T-helper 2 cell treated with Interferon-gamma antibody and Interleukin-4, amounts not matched to agents 100 ng/mL and 5 ng/mL, for 36 hours (primary cell): ENCODE measurements around the gene MRPS34. TPM values are rescaled to one million over a fixed set of nuclear protein-coding genes. Genes with fewer than 3 reads are reported as not detected.
"Not testable (repeated sequence)": the region's sequence is repeated elsewhere in the genome, so short reads cannot be mapped to it uniquely, and the experiment has no call there.

ENCODE experiments used
- intact Hi-C: fragments of 100-400 bp; cut with micrococcal nuclease; formaldehyde crosslinking; loops from one replicate; pipeline ENCODE4 v1.15.1; 2023
- total RNA-seq: library from RNA; stranded (reverse); gene quantifications from 2 replicates; pipeline ENCODE4 v1.2.3, GENCODE V29; 2022

Gene MRPS34
- total RNA-seq, 1 donor from 2014 or later: 131 TPM

DNA sequence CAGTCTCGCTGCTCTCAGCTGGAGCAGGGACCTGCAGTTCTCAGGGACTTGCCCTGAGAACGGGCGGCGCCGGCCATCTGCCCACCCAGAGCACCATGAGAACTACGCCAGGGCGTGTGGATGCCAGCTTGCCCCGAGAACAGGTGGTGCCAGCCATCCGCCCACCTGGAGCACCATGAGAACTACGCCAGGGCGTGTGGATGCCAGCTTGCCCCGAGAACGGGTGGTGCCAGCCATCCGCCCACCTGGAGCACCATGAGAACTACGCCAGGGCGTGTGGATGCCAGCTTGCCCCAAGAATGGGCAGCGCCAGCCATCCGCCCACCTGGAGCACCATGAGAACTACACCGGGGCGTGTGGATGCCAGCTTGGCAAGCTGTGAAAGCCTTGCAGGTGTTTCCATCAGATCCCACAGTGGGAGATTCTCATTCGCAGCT is 40.4 kb downstream of the MRPS34 start:
- intact Hi-C loops: not testable (repeated sequence)

DNA sequence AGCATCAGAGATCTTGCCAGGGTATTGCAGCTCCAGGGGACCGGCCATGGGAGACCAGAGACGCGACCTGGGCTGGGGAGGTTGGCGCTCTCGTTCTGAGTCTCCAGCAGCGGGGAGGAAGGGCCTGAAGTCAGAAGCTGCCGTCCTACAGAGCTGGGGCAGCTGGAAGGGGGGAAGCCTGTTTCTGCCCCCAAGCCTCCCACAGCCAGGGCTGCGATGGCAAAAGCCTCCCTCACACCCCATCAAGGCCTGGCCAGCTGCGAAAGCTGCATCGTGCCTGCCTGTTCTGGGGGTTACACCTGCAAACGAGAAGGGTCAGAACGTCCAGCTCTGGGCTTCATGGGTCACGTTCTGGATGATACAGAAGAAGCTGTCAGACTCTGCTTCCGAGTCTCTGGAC is 40.9 kb downstream of the MRPS34 start:
- intact Hi-C loops: no loop called here

DNA sequence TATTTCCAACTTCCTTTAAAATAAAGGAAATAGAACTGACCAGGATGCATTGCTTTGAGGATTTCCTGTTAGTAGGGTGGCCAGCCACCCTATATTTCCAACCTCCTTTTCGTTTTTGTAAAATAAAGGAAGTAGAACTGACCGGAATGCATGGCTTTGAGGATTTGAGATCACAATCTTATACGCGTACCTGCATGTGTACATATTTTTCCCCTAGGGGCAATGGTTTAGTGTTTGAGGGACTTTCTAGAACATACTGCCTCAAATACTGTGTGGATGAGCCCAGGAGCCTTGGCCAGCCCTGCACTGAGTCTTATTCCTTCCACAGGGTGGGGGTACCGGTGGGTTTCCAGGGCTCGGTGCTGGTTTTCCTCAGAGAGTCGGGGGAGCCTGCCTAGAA is 41.3 kb downstream of the MRPS34 start:
- intact Hi-C loops: no loop called here

DNA sequence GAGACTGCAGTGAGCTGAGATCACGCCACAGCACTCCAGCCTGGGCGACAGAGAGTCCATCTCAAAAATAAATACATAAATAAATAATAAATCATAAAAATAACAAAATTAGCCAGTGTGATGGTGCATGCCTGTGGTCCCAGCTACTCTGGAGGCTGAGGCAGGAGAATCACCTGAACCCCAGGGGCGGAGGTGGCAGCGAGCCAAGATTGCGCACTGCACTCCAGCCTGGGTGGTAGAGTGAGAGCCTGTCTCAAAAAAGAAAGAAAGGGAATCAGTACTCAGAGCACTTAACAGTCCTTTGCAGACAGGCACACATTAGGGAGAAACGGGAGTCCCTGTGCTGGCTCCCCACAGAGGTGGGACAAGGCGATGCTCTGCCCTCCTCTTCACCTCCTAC is 41.9 kb downstream of the MRPS34 start:
- intact Hi-C loops: no loop called here

DNA sequence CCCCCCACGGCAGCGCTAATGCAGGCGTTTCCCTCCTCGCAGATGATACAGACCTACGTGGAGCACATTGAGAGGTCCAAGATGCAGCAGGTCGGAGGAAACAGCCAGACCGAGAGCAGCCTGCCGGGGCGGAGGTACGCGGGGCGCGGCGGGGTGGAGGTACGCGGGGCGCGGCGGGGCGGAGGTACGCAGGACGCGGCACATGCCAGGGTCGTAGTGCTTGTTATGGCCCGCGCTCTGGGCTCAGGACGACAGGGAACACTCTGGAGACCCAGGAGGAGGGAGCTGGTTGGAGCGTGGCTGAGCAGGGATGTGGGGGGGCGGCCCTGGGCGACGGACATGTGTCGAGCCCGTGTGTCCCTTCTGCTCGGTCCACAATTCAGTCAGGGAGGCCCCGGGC is 43.5 kb downstream of the MRPS34 start:
- intact Hi-C loops: no loop called here

DNA sequence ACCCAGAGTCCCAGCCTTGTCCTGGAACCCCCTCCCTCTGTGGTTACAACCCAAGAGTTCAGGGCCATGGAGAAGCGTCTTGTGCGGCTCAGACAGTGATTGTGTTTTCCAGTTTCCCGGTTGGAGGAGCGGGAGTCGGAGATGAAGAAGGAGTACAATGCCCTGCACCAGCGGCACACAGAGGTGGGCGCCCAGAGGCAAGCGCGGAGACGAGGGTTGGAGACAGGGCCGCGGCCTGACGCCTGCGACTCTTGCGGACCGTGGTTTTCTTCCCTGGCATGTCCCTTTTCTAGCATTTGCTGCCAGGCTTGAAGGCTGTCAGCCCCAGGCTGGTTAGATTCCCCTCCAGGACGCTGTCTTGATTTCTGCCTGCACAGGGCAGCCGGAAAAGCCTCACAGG is 43.9 kb downstream of the MRPS34 start:
- intact Hi-C loops: no loop called here

DNA sequence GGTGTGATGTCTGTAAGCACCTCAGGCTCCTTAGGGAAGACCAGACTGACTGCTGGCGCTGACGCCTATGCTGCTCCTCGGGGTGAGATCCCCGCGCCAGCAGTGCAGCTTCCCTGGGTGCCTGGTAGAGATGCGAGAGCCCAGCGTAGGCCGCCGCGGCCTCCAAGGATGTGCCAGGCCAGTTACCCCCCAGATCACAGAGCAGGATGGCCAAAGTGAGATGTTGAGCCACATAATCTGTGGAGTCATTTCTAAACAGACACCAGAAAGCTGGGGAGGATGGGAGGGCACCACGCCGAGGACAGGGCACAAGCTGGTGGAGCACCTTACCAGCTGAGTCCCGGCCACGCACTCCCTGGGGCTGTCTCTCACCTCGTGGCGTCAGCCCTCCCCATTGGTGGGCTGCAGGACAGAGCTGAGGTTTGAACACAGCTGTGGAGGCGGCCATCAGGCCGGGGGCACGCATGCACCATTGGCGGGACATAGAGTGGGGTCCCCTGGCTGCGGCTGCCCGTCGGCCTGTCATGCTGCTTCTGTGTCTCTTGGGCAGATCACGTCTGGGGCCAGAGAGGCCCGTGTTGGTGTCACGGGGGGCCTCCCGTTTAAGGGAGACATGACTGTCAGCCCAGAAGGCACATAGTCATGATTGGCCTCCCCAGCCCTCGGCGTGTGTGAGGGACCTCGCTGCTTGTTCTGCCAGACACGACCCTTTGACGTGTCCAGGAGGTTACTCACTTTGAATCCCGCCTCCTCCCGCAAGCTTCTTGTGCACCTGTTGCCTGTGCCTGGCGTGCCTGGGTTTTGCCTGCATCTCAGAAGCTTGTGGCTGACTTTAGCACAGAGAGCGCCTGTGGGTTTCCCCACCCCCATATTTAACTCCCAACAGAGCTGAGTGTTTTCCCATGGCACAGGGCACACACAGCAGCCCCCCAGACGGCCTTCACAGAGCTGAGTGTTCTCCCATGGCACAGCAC is 45.0 kb downstream of the MRPS34 start:
- intact Hi-C loops: no loop called here

DNA sequence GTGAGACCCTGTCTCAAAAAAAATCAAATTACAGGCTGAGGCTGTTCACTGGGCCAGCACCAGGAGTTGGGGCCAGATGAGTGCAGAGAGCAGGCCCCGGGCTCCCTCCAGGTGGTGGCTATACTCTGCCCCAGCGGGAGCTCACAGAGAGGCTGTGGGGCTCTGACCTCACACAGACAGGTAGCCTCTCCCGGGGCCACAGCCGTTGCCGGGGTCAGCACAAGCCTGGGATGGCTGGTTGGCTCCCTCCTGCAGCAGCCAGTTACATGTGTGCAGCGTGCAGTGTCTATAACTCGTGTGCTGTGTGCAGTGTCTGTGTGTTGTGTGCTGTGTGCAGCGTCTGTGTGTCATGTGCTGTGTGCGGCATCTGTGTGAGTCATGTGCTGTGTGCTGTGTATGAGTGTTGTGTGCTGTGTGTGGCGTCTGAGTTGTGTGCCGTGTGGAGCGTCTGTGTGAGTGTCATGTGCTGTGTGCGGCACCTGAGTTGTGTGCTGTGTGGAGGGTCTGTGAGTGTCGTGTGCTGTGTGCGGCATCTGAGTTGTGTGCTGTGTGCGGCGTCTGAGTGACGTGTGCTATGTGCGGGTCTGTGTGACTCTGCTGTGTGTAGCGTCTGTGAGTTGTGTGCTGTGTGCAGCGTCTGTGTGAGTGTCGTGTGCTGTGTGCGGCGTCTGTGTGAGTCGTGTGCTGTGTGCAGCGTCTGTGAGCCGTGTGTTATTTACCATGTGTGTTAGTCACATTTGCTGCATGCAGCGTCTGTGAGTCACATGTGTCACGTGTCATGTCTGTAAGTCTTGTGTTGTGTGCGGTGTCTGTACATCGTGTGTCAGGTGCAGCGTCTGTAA is 46.1 kb downstream of the MRPS34 start:
- intact Hi-C loops: no loop called here

DNA sequence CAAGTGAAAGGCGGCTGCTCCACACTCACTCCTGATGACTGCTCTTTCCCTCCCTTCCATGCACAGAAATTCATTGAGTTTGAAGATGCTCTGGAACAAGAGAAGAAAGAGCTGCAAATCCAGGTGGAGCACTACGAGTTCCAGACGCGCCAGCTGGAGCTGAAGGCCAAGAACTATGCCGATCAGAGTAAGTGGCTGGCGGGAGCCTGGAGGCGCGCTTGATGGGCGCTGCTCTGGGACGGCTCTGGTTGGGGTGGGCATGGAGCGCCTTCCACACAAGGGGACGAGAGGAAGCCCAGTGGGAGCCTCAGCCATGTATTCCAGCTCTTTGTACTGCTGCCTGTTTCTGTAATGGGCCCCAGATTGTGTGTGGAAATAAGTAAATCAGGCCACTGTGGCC is 48.4 kb downstream of the MRPS34 start:
- intact Hi-C loops: no loop called here

DNA sequence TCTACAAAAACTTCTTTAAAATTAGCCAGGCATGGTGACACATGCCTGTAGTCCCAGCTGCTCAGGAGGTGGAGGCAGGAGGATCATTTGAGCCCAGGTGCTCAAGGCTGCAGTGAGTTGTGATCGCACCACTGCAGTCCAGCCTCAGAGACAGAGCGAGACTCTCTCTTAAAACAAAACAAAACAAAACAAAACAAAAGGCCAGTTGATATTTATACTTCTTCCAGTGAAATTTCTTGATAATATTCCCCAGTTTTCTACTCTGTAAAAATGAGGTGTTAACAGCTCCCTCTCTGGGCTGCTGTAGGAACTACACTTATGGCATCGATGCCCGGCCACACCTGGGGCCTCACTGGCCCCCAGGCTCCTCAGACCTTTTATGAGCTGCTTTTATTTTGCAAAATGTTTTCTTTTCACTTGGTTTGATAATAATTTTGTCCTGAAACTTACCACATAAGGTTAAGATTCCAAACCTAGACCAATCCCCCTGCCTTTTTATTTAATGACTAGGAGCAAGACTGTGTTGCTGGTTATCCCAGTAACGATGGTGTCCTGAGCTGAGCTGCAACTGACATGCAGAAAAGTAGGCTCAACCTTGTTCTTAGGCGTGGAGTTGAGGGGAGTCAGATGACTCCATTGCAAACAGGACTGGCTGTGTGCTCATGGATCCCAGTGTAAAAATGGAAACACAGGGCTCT is 49.3 kb downstream of the MRPS34 start:
- intact Hi-C loops: no loop called here

Other genes starting within 250 kb of the MRPS34 start
- 39.4 and 40.3 TPM in 2 replicates for gene TMEM204, start 239.5 kb downstream of the MRPS34 start, total RNA-seq
- gene IFT140, start 161.1 kb downstream of the MRPS34 start, total RNA-seq: 7.4 and 8.3 TPM in 2 replicates
- 26.4 and 29.4 TPM in 2 replicates for gene CRAMP1, start 160.8 kb downstream of the MRPS34 start, total RNA-seq
- 73.3 and 73.5 TPM in 2 replicates for gene JPT2, start 94.9 kb downstream of the MRPS34 start, total RNA-seq
- 86.9 and 89.1 TPM in 2 replicates for gene MAPK8IP3, start 66.9 kb downstream of the MRPS34 start, total RNA-seq
- 33.3 and 34.3 TPM in 2 replicates for gene NME3, start 1.6 kb downstream of the MRPS34 start, total RNA-seq
- gene EME2, start 324 bp downstream of the MRPS34 start, total RNA-seq: 29.2 and 34.1 TPM in 2 replicates
- 29.5 and 32.7 TPM in 2 replicates for gene SPSB3, start 9.4 kb upstream of the MRPS34 start, total RNA-seq
- gene NUBP2, start 9.8 kb upstream of the MRPS34 start, total RNA-seq: 55.1 and 55.6 TPM in 2 replicates
- 0.11 TPM in 1 of 2 replicates, not detected in the other for gene IGFALS, start 20.6 kb upstream of the MRPS34 start, total RNA-seq
- gene HAGH, start 53.7 kb upstream of the MRPS34 start, total RNA-seq: 43.4 and 46.1 TPM in 2 replicates
- 10.5 and 11.6 TPM in 2 replicates for gene FAHD1, start 54.1 kb upstream of the MRPS34 start, total RNA-seq
- gene MEIOB, start 99.0 kb upstream of the MRPS34 start, total RNA-seq: not detected in 2 replicates
- gene HS3ST6, start 145.3 kb upstream of the MRPS34 start, total RNA-seq: not detected in 2 replicates
- 14.0 and 14.1 TPM in 2 replicates for gene MSRB1, start 170.1 kb upstream of the MRPS34 start, total RNA-seq
- not detected in 2 replicates for gene RPL3L, start 181.6 kb upstream of the MRPS34 start, total RNA-seq
- gene NDUFB10, start 186.4 kb upstream of the MRPS34 start, total RNA-seq: 119 and 123 TPM in 2 replicates
- gene RPS2, start 191.7 kb upstream of the MRPS34 start, total RNA-seq: 2,826 and 2,856 TPM in 2 replicates
- 0.18 TPM in 1 of 2 replicates, not detected in the other for gene RNF151, start 193.7 kb upstream of the MRPS34 start, total RNA-seq
- gene TBL3, start 198.9 kb upstream of the MRPS34 start, total RNA-seq: 36.7 and 38.2 TPM in 2 replicates
- gene NOXO1, start 208.3 kb upstream of the MRPS34 start, total RNA-seq: 0.25 and 0.55 TPM in 2 replicates
- gene GFER, start 211.1 kb upstream of the MRPS34 start, total RNA-seq: 24.4 and 27.1 TPM in 2 replicates
- 4.9 and 5.3 TPM in 2 replicates for gene SYNGR3, start 216.8 kb upstream of the MRPS34 start, total RNA-seq
- 58.9 and 63.6 TPM in 2 replicates for gene ZNF598, start 236.7 kb upstream of the MRPS34 start, total RNA-seq
- gene NPW, start 246.7 kb upstream of the MRPS34 start, total RNA-seq: 0.70 and 0.80 TPM in 2 replicates